ENCODE data around the gene ARL13A. TPM values are rescaled to one million over a fixed set of nuclear protein-coding genes. Genes with fewer than 3 reads are reported as not detected.
A peak's percentile ranks its signal among the peaks of the same experiment; 100 is the strongest.

ARL13A gene
- not detected for polyA plus RNA-seq

- Mint-ChIP-seq H3K9me3 (peaks cover 0 to 4% (median 4%) of the 10 kb centered on the region in 3 donors), H3K4me3 (no peak within 1 kb of the TSS), H3K27ac (no peak within 1 kb of the TSS), H3K36me3 (no peaks in the 10 kb centered on the region), H3K4me1 (no peaks in the 10 kb centered on the region), H3K27me3 (peaks cover 2% of the 10 kb centered on the region)
Observed at GRCh38 chrX:100969408-100969807, at the start of gene ARL13A. TSS of gene ARL13A (plus strand) at chrX:100969708. CDS start at chrX:100973690, 3,982 bp downstream.

- no peaks in the 10 kb centered on the region for H3K36me3 Mint-ChIP-seq
- H3K27me3 Mint-ChIP-seq: peaks cover 2% of the 10 kb centered on the region
- peaks cover 0 to 20% (median 16%) of the 10 kb centered on the region in 3 donors for H3K4me1 Mint-ChIP-seq
- peak overlapping the region in 2 of 4 donors; percentile 7 to 39 for H3K4me3 Mint-ChIP-seq
- H3K9me3 Mint-ChIP-seq: no peaks in the 10 kb centered on the region
- no peak overlapping the region for H3K27ac Mint-ChIP-seq
Observed at GRCh38 chrX:100924375-100924774, 45.1 kb upstream of the ARL13A start.

DNA sequence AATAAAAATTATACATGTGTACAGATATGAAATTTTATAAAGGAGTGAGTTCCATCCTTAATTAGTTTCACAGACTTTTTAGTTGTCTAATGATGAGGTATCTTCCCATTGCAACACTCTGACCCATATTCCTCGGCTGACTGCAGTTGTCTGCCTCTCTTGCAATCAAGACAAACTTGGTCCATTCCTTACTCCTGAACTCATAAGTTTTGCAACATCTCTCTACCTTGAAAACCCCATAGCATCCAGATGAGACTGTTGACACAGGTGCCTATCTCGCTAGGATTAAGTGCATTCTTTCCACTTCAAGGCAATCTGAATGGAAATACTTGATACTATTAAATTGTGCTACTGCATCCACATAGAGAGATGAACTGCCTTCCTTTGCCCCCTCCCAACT lies 43.1 kb upstream of the ARL13A start:
- Mint-ChIP-seq H3K27me3 (peaks cover 2% of the 10 kb centered on the region), H3K4me3 (peak overlapping the region in 2 of 4 donors; percentile 46 to 73), H3K27ac (peak overlapping the region in 2 of 3 donors; percentile 18 to 20), H3K36me3 (no peaks in the 10 kb centered on the region), H3K4me1 (peaks cover 7 to 32% (median 28%) of the 10 kb centered on the region in 3 donors), H3K9me3 (peaks cover 3% of the 10 kb centered on the region in 3 donors)

DNA sequence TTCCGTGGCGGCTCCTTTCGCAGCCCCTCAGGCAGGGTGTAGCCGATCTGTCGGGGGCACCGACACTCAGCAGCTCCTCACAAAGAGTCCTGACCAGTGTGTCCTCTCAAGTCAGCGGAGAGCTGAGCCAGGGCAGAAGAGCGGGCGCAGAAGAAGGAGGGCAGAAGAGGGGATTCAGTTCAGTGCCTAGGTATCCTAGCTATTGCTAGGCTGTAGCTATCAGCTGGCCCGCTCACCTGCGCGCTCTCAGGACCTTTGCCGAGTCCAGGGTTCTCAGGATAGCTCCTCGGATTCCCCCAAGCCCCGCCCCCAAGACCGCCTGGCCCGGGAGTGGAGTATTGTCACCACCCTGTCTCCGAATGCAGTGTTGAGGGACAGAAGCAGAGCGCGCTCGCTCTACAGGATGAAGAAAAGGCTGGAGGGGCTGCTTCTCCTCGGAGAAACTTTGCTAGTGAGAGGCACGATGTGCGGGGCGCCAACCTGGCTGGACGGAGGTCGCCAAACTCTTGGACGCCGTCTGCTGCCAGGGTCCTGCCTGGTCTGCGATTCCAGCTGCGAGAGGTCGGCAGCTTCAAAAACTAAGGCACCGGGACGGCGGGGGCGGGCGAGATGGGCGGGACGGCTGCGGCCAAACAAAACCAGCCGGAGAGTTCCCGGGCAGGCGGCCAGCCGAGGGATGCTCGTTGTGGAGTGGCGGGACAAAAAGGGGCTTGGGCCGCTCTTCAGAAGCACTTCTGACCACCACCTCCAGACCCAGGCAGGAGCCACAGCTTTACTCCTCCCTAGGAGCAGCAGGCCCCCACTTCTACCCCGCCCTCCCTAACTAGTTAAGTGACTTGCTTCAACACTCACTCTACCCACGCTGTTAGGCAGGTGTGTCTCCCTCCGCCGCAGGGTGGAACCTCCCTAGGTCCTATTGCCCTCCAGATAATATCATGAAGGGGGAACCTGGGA lies 40.6 kb upstream of the ARL13A start, which contains the start of gene XKRX:
Gene XKRX (minus strand): TSS at position 258 of the 954 bp plus-strand sequence. CDS start 613 bp downstream, outside the sequence.
- Mint-ChIP-seq H3K27me3 (peaks cover 2% of the 10 kb centered on the region), H3K27ac (peak within 1 kb of the TSS; percentile 84 to 96 (median 88)), H3K9me3 (peaks cover 3 to 5% (median 5%) of the 10 kb centered on the region in 3 donors), H3K4me3 (peak within 1 kb of the TSS; percentile 92 to 99 (median 94)), H3K4me1 (peaks cover 14 to 41% (median 36%) of the 10 kb centered on the region in 3 donors), H3K36me3 (no peaks in the 10 kb centered on the region)

- Mint-ChIP-seq H3K4me3 (peak overlapping the region in 3 of 4 donors; percentile 28 to 65 (median 37)), H3K27me3 (peaks cover 1% of the 10 kb centered on the region), H3K27ac (peak overlapping the region; percentile 1 to 62 (median 44)), H3K9me3 (peaks cover 3 to 5% (median 5%) of the 10 kb centered on the region in 3 donors), H3K36me3 (no peaks in the 10 kb centered on the region), H3K4me1 (peaks cover 14 to 31% (median 27%) of the 10 kb centered on the region in 3 donors)
Observed at GRCh38 chrX:100931218-100931924, 38.1 kb upstream of the ARL13A start.

GRCh38 chrX:100931925-100932285 lies 37.6 kb upstream of the ARL13A start:
- H3K36me3 Mint-ChIP-seq: peaks cover 1% of the 10 kb centered on the region
- peaks cover 3 to 5% (median 5%) of the 10 kb centered on the region in 3 donors for H3K9me3 Mint-ChIP-seq
- H3K4me3 Mint-ChIP-seq: peak overlapping the region in 2 of 4 donors; percentile 46 to 65
- peak overlapping the region in 1 of 3 donors; percentile 62 for H3K27ac Mint-ChIP-seq
- peaks cover 1% of the 10 kb centered on the region for H3K27me3 Mint-ChIP-seq
- H3K4me1 Mint-ChIP-seq: peaks cover 14 to 27% (median 26%) of the 10 kb centered on the region in 3 donors

GRCh38 chrX:100935767-100936166 lies 33.7 kb upstream of the ARL13A start:
- H3K9me3 Mint-ChIP-seq: peaks cover 0 to 5% (median 5%) of the 10 kb centered on the region in 3 donors
- H3K4me1 Mint-ChIP-seq: peaks cover 11 to 14% (median 12%) of the 10 kb centered on the region in 3 donors
- H3K27me3 Mint-ChIP-seq: no peaks in the 10 kb centered on the region
- H3K36me3 Mint-ChIP-seq: peaks cover 4% of the 10 kb centered on the region
- no peak overlapping the region for H3K27ac Mint-ChIP-seq
- no peak overlapping the region for H3K4me3 Mint-ChIP-seq

DNA sequence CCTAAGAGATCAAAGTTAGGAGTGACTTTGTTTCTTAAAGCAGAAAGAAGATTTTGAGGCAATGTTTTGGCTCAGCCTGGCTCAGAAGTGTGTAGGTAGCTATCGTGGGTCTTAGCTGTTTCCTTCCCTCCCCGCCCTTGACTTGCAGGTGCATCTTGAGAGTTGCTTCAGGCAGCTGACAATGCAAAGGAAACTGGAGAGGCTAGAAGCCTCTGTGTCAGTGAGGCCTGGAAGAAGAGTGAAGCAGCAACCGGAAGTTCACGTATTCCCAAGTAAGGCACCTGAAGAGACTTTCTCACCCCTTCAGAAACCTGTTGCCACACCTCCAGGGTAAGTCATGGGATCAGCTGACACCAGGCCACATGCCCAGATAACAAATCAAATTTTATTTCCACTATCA lies 30.2 kb upstream of the ARL13A start:
- H3K4me3 Mint-ChIP-seq: no peak overlapping the region
- no peaks in the 10 kb centered on the region for H3K9me3 Mint-ChIP-seq
- H3K27ac Mint-ChIP-seq: no peak overlapping the region
- no peaks in the 10 kb centered on the region for H3K4me1 Mint-ChIP-seq
- H3K36me3 Mint-ChIP-seq: peaks cover 4% of the 10 kb centered on the region
- no peaks in the 10 kb centered on the region for H3K27me3 Mint-ChIP-seq

- Mint-ChIP-seq H3K27me3 (peaks cover 4% of the 10 kb centered on the region), H3K4me3 (no peak overlapping the region), H3K27ac (no peak overlapping the region), H3K9me3 (no peaks in the 10 kb centered on the region), H3K36me3 (no peaks in the 10 kb centered on the region), H3K4me1 (no peaks in the 10 kb centered on the region)
Observed at GRCh38 chrX:100944601-100945000, 24.9 kb upstream of the ARL13A start.

GRCh38 chrX:100946299-100946927 lies 23.1 kb upstream of the ARL13A start:
- H3K27ac Mint-ChIP-seq: no peak overlapping the region
- no peak overlapping the region for H3K4me3 Mint-ChIP-seq
- peaks cover under 1% of the 10 kb centered on the region for H3K36me3 Mint-ChIP-seq
- H3K4me1 Mint-ChIP-seq: no peaks in the 10 kb centered on the region
- H3K9me3 Mint-ChIP-seq: no peaks in the 10 kb centered on the region
- peaks cover 4% of the 10 kb centered on the region for H3K27me3 Mint-ChIP-seq

GRCh38 chrX:100948557-100948956 lies 21.0 kb upstream of the ARL13A start:
- no peak overlapping the region for H3K4me3 Mint-ChIP-seq
- no peak overlapping the region for H3K27ac Mint-ChIP-seq
- H3K9me3 Mint-ChIP-seq: no peaks in the 10 kb centered on the region
- H3K36me3 Mint-ChIP-seq: peaks cover 2% of the 10 kb centered on the region
- peaks cover 0 to 1% (median 0%) of the 10 kb centered on the region in 3 donors for H3K4me1 Mint-ChIP-seq
- peaks cover 4% of the 10 kb centered on the region for H3K27me3 Mint-ChIP-seq

DNA sequence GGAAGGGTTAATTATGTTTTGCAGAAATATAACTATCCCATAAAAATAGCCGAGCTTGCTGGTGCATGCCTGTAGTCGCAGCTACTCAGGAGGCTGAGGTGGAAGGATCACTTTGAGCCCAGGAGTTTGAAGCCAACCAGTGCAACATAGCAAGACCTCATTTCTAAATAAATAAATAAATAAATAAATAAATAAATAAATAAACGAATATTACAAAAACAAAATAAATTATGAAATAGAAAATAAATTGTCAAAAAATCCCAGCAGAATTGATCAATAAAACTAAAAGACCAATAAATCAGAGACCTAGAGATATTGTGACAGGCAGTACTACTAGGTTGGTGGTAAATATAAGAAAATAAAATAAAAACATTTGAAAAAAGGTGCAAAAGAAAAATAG lies 6.7 kb upstream of the ARL13A start:
- H3K9me3 Mint-ChIP-seq: no peaks in the 10 kb centered on the region
- no peak overlapping the region for H3K4me3 Mint-ChIP-seq
- H3K4me1 Mint-ChIP-seq: no peaks in the 10 kb centered on the region
- H3K27ac Mint-ChIP-seq: no peak overlapping the region
- peaks cover 2% of the 10 kb centered on the region for H3K27me3 Mint-ChIP-seq
- H3K36me3 Mint-ChIP-seq: no peaks in the 10 kb centered on the region

DNA sequence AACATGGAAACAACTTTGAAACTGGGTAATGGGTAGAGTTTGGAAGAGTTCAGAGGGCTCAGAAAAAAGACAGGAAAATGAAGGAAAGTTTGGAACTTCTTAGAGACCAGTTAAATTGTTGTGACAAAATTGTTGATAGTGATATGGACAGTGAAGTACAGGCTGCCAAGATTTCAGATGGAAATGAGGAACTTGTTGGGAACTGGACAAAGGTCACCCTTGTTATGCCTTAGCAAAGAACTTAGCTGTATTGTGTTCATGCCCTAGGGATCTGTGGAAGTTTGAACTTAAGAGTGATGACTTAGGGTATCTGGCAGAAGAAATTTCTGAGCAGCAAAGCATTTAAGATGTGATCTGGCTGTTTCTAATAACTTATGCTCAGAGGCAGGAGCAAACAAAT lies 5.1 kb upstream of the ARL13A start:
- Mint-ChIP-seq H3K36me3 (no peaks in the 10 kb centered on the region), H3K4me1 (no peaks in the 10 kb centered on the region), H3K9me3 (no peaks in the 10 kb centered on the region)

DNA sequence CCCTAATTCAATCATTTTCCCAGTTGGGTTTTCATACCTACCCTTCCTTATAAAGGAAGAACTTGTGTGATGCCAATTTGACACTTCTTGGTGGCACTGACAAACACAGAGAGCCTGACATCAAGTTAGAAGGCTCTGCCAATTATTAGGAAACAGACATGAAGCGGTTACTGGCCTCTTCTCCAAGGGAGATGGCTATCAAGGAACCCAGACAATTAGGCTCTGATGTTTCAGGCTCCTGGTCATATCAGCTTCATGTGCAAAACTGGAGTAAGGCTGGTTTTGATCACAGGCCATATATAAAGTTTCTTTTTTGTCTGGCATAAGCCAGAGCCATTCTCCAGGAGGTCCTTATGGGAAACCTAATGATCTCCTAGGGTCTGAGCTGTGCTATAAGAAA lies 428 bp downstream of the ARL13A start:
- no peak overlapping the region for H3K27ac Mint-ChIP-seq
- H3K4me1 Mint-ChIP-seq: no peaks in the 10 kb centered on the region
- no peak overlapping the region for H3K4me3 Mint-ChIP-seq
- peaks cover 2% of the 10 kb centered on the region for H3K27me3 Mint-ChIP-seq
- H3K9me3 Mint-ChIP-seq: peaks cover 0 to 4% (median 4%) of the 10 kb centered on the region in 3 donors
- H3K36me3 Mint-ChIP-seq: no peaks in the 10 kb centered on the region

More for the DNA sequence above, 5.1 kb upstream of the ARL13A start:
- Mint-ChIP-seq H3K4me3 (no peak overlapping the region), H3K27ac (no peak overlapping the region), H3K27me3 (peaks cover 2% of the 10 kb centered on the region)

All from IgD-negative memory B cell (primary cell).